HUDEP-2 (cell line): Measurements from ENCODE around the gene IL21R.
"Not testable (repeated sequence)": the region's sequence is repeated elsewhere in the genome, so short reads cannot be mapped to it uniquely, and the experiment has no call there.

Source experiments
- DNase-seq, 76 experiments: peaks; one replicate each; lab custom pipeline; 2025; ENCODE audit not compliant: unreplicated experiment in 76 of 76; lab: John Stamatoyannopoulos, UW

IL21R gene

GRCh38 chr16:27399969-27400368 is 2.0 kb upstream of the IL21R start:
- no peak for DNase-seq

- no peak for DNase-seq
Observed at GRCh38 chr16:27400751-27401620, 988 bp upstream of the IL21R start.

GRCh38 chr16:27402569-27402963 is 592 bp downstream of the IL21R start:
- DNase-seq, result no peak

- DNase-seq, result no peak
Observed at GRCh38 chr16:27402964-27403600, 1.1 kb downstream of the IL21R start.

- DNase-seq, result no peak
Observed at GRCh38 chr16:27403601-27403992, 1.6 kb downstream of the IL21R start.

GRCh38 chr16:27404163-27404823 is 2.3 kb downstream of the IL21R start:
- no peak for DNase-seq

GRCh38 chr16:27405546-27406451 is 3.8 kb downstream of the IL21R start:
- no peak for DNase-seq

- DNase-seq, result no peak
Observed at GRCh38 chr16:27406511-27407128, 4.6 kb downstream of the IL21R start.

GRCh38 chr16:27407133-27407532 is 5.2 kb downstream of the IL21R start:
- no peak for DNase-seq

GRCh38 chr16:27408012-27408601 is 6.1 kb downstream of the IL21R start:
- DNase-seq, result peak in 5 of 76 experiments; percentile 9 to 19 (median 14)

GRCh38 chr16:27408602-27409031 is 6.6 kb downstream of the IL21R start:
- no peak for DNase-seq

GRCh38 chr16:27409958-27410357 is 8.0 kb downstream of the IL21R start:
- not testable (repeated sequence) for DNase-seq

GRCh38 chr16:27410761-27411160 is 8.8 kb downstream of the IL21R start:
- DNase-seq, result no peak

- DNase-seq, result no peak
Observed at GRCh38 chr16:27413956-27414355, 12.0 kb downstream of the IL21R start.

- DNase-seq, result no peak
Observed at GRCh38 chr16:27414788-27415431, 12.9 kb downstream of the IL21R start.

- no peak for DNase-seq
Observed at GRCh38 chr16:27417047-27417671, 15.2 kb downstream of the IL21R start.

- no peak for DNase-seq
Observed at GRCh38 chr16:27421961-27422740, 20.2 kb downstream of the IL21R start.
